IMR-90 (cell line): ENCODE data around the gene CTRB2. TPM values are rescaled to one million over a fixed set of nuclear protein-coding genes. Genes with fewer than 3 reads are reported as not detected.
"Not testable (repeated sequence)": the region's sequence is repeated elsewhere in the genome, so short reads cannot be mapped to it uniquely, and the experiment has no call there.

ENCODE experiments used
- ATAC-seq: fragments of 200-7000 bp; cut with Tn5 transposase; 2 replicates; pipeline ENCODE4 v1.9.1; 2020; ENCODE audit warnings: low read depth, mild to moderate bottlenecking, moderate library complexity
- BruUV-seq: library from RNA; stranded (reverse); fragments of 400-500 nt; replicated peaks from 2 replicates; lab custom pipeline; 2021; lab: Mats Ljungman, UMichigan
- CTCF ChIA-PET: fragments of 300-600 bp; formaldehyde crosslinking; extraction: SDS; loops from one replicate; lab custom pipeline; 2021; ENCODE audit warnings: antibody characterized with exemption; lab: Yijun Ruan, JAX
- POLR2A ChIA-PET: fragments of 300-600 bp; sonication (Branson Sonifier 250); formaldehyde crosslinking; loops from one replicate; lab custom pipeline; 2022; ENCODE audit warnings: antibody characterized with exemption; ENCODE audit not compliant: unreplicated experiment; lab: Charles Lee
- DNase-seq: peaks from one replicate; pipeline ENCODE4 v3.0.0; 2013
- H2AFZ ChIP-seq: replicated peaks from 2 replicates; pipeline ENCODE3; 2013; ENCODE audit warnings: low read length, mild to moderate bottlenecking; ENCODE audit not compliant: poor library complexity
- H2AK5ac ChIP-seq: 2 replicates; pipeline ENCODE4 v1.6.1; 2013; ENCODE audit warnings: low read depth, low read length, inconsistent platforms
- H2AK9ac ChIP-seq: replicated peaks from 2 replicates; pipeline ENCODE3; 2013; ENCODE audit warnings: mild to moderate bottlenecking, low read depth, low read length, moderate library complexity; ENCODE audit not compliant: poor library complexity
- H2BK120ac ChIP-seq: 2 replicates; pipeline ENCODE4 v1.6.1; 2013; ENCODE audit warnings: low read depth, low read length, inconsistent platforms
- H2BK15ac ChIP-seq: 3 replicates; pipeline ENCODE4 v1.6.1; 2013; ENCODE audit warnings: low read depth, low read length, inconsistent platforms
- H2BK20ac ChIP-seq: 2 replicates; pipeline ENCODE4 v1.6.1; 2013; ENCODE audit warnings: low read depth, mild to moderate bottlenecking, inconsistent platforms, low read length, moderate library complexity
- H2BK5ac ChIP-seq: 2 replicates; pipeline ENCODE4 v1.6.1; 2013; ENCODE audit warnings: mild to moderate bottlenecking, low read depth, low read length, inconsistent platforms; ENCODE audit not compliant: poor library complexity, severe bottlenecking
- H3K14ac ChIP-seq: replicated peaks from 2 replicates; pipeline ENCODE4 v1.6.1; 2013; ENCODE audit warnings: low read depth, low read length, inconsistent platforms
- H3K18ac ChIP-seq: 2 replicates; pipeline ENCODE4 v1.6.1; 2013; ENCODE audit warnings: low read depth, low read length, control low read depth
- H3K23ac ChIP-seq: 2 replicates; pipeline ENCODE4 v1.6.1; 2013; ENCODE audit warnings: low read depth, low read length, inconsistent platforms
- H3K27ac ChIP-seq: 2 replicates; pipeline ENCODE4 v1.5.1; 2013; ENCODE audit warnings: mild to moderate bottlenecking, control low read depth, low read length; ENCODE audit not compliant: insufficient read depth
- H3K27me3 ChIP-seq: 2 replicates; pipeline ENCODE4 v1.6.1; 2013; ENCODE audit warnings: low read length; ENCODE audit not compliant: control insufficient read depth, insufficient read depth
- H3K36me3 ChIP-seq: 2 replicates; pipeline ENCODE4 v1.6.1; 2013; ENCODE audit warnings: low read length, mixed read lengths; ENCODE audit not compliant: control insufficient read depth, insufficient read depth
- H3K4ac ChIP-seq: 2 replicates; pipeline ENCODE4 v1.6.1; 2013; ENCODE audit warnings: low read depth, low read length, inconsistent platforms
- H3K4me1 ChIP-seq: 2 replicates; pipeline ENCODE4 v1.6.1; 2013; ENCODE audit warnings: low read length, mixed read lengths; ENCODE audit not compliant: control insufficient read depth, insufficient read depth
- H3K4me2 ChIP-seq: 2 replicates; pipeline ENCODE4 v1.6.1; 2013; ENCODE audit warnings: low read depth, mild to moderate bottlenecking, control low read depth, low read length, moderate library complexity
- H3K4me3 ChIP-seq: 2 replicates; pipeline ENCODE4 v1.5.1; 2013; ENCODE audit warnings: low read depth, mild to moderate bottlenecking, control low read depth, low read length, moderate library complexity; ENCODE audit not compliant: insufficient read depth
- H3K56ac ChIP-seq: 2 replicates; pipeline ENCODE4 v1.6.1; 2013; ENCODE audit warnings: low read length, inconsistent platforms; ENCODE audit not compliant: insufficient read depth; ENCODE audit errors: extremely low read depth
- H3K79me1 ChIP-seq, 2 experiments: 2 replicates each; pipeline ENCODE4 v1.6.1; 2013; ENCODE audit warnings: low read length in 2 of 2, inconsistent platforms in 1 of 2, low read depth in 1 of 2
- H3K9ac ChIP-seq: 2 replicates; pipeline ENCODE4 v1.6.1; 2013; ENCODE audit warnings: low read depth, low read length, control low read depth
- H3K9me1 ChIP-seq: 2 replicates; pipeline ENCODE4 v1.6.1; 2013; ENCODE audit warnings: low read length, inconsistent platforms; ENCODE audit not compliant: insufficient read depth
- H3K9me3 ChIP-seq: 2 replicates; pipeline ENCODE4 v1.6.1; 2013; ENCODE audit warnings: low read length; ENCODE audit not compliant: control insufficient read depth, insufficient read depth
- H4K20me1 ChIP-seq: 2 replicates; pipeline ENCODE4 v1.6.1; 2013; ENCODE audit warnings: low read length, inconsistent platforms; ENCODE audit not compliant: insufficient read depth
- H4K5ac ChIP-seq: 2 replicates; pipeline ENCODE4 v1.6.1; 2013; ENCODE audit warnings: mild to moderate bottlenecking, low read depth, low read length, control low read depth
- H4K8ac ChIP-seq, 2 experiments: 2 replicates each; pipeline ENCODE4 v1.6.1; 2013; ENCODE audit warnings: low read depth in 2 of 2, low read length in 2 of 2, control low read depth in 1 of 2, inconsistent platforms in 1 of 2
- H4K91ac ChIP-seq: 2 replicates; pipeline ENCODE4 v1.6.1; 2013; ENCODE audit warnings: low read depth, low read length, inconsistent platforms; ENCODE audit not compliant: insufficient read depth
- WGBS, 2 experiments: methylation state at CpG; one replicate each; pipeline versions ENCODE4 v1.1.5 to v1.1.7; 2013; ENCODE audit warnings: missing lambda C conversion rate in 2 of 2; ENCODE audit not compliant: insufficient read length in 1 of 2; ENCODE audit errors: extremely low coverage in 2 of 2; 5-methylcytosine and 5-hydroxymethylcytosine counted together
- dilution Hi-C: fragments of 300-500 bp; cut with HindIII; formaldehyde crosslinking; loops from one replicate; pipeline ENCODE4 v1.14.3; 2018; ENCODE audit warnings: low sequenced_read_pairs; ENCODE audit not compliant: unreplicated experiment
- in situ Hi-C: fragments of 300-500 bp; cut with MboI; formaldehyde crosslinking; loops from 3 replicates; pipeline ENCODE4 v1.14.3; 2019; ENCODE audit warnings: low sequenced_read_pairs, inconsistent platforms, mixed read lengths
- intact Hi-C: fragments of 100-400 bp; cut with micrococcal nuclease; formaldehyde crosslinking; loops from 2 replicates; pipeline ENCODE4 v1.10.0; 2022
- polyA plus RNA-seq, 3 experiments: library from polyadenylated mRNA; depleted of rRNA; stranded (reverse); fragments of >200 nt; gene quantifications; 2 replicates each; pipeline ENCODE4 v1.2.3, GENCODE V29; 2012; ENCODE audit warnings: low replicate concordance in 1 of 3
- total RNA-seq: library from RNA; depleted of rRNA; stranded (reverse); fragments of >200 nt; gene quantifications from 2 replicates; pipeline ENCODE4 v1.2.3, GENCODE V29; 2012

CTRB2 gene
- total and polyA plus RNA-seq, 2 of the 4 experiments (the other 2 are of a cell fraction): not detected

DNA sequence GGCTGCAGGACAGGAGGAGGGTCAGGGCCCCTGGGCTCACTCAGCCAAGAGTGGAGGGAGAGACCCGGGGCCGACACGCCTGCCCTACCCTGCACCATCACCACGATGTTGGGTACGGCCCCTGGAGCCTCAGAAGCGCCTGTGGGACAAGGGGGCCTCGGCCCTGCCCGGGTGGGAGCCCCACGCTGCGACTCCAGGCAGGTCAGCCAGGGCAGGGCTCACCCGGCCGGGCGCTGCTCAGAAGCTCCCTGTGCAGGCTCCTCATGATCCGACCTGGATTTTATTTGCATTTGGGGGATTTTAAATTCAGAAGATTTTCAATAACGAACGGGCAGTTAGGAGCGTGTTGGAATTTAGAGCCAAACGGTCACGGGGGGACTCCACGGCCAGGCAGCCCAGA is 2.1 kb downstream of the CTRB2 start:
- BruUV-seq, DNase-seq, H3K4ac ChIP-seq, H4K20me1 ChIP-seq, H3K9ac ChIP-seq, H3K9me3 ChIP-seq, H2BK5ac ChIP-seq, dilution Hi-C loops, H3K79me1 ChIP-seq, H3K14ac ChIP-seq, H3K4me2 ChIP-seq, H4K5ac ChIP-seq, H2AK9ac ChIP-seq, H2BK120ac ChIP-seq, ATAC-seq, intact Hi-C loops, H3K27me3 ChIP-seq, H4K91ac ChIP-seq, H3K9me1 ChIP-seq, H3K23ac ChIP-seq, H3K4me3 ChIP-seq, H4K8ac ChIP-seq, H2AFZ ChIP-seq, H3K27ac ChIP-seq, H3K56ac ChIP-seq, H3K36me3 ChIP-seq, H3K4me1 ChIP-seq, CTCF ChIA-PET, H2AK5ac ChIP-seq, POLR2A ChIA-PET, H2BK15ac ChIP-seq, H2BK20ac ChIP-seq, H3K18ac ChIP-seq: not testable (repeated sequence)
- whole genome bisulfite sequencing, 2 experiments: no CpG with 5 or more reads among the region's 20 CpGs
- in situ Hi-C loops: loop anchor here (25.0 kb wide), 2 partner anchors 382 to 557 kb away; no protein-coding TSS in a partner anchor
